HCT116 (cell line): ENCODE data around the gene S100A13. TPM values are rescaled to one million over a fixed set of nuclear protein-coding genes. Genes with fewer than 3 reads are reported as not detected.

Experiments used
- ATAC-seq: fragments of 200-7000 bp; cut with Tn5 transposase; 2 replicates; pipeline ENCODE4 v1.9.1; 2020; ENCODE audit warnings: mild to moderate bottlenecking, moderate library complexity
- BruUV-seq: library from RNA; stranded (reverse); fragments of 400-500 nt; replicated peaks from 2 replicates; lab custom pipeline; 2021; lab: Mats Ljungman, UMichigan
- CTCF ChIA-PET: fragments of 300-600 bp; sonication (Branson Sonifier 250); formaldehyde crosslinking; loops from one replicate; lab custom pipeline; 2021; ENCODE audit warnings: antibody characterized with exemption; lab: Charles Lee
- POLR2A ChIA-PET: fragments of 300-600, 350-600 bp; sonication (Branson Sonifier 250); formaldehyde crosslinking; loops from one replicate; lab custom pipeline; 2021; ENCODE audit warnings: antibody characterized with exemption; lab: Charles Lee
- RAD21 ChIA-PET, 2 experiments: fragments of 300-600 bp; sonication (Branson Sonifier 250); formaldehyde crosslinking; loops; one replicate each; lab custom pipeline; 2023; ENCODE audit warnings: low total read pairs in 2 of 2; ENCODE audit not compliant: uncharacterized antibody in 2 of 2, unreplicated experiment in 2 of 2, low non-redundant PET in 1 of 2; lab: Charles Lee
- DNase-seq: peaks from one replicate; pipeline ENCODE4 v3.0.0-alpha.2; 2010; ENCODE audit warnings: low read depth, low spot score
- H2AFZ ChIP-seq: fragments of 200-600 bp; shearing (Covaris generic), sonication (generic); 2 replicates; pipeline ENCODE4 v1.6.1; 2017; ENCODE audit warnings: low read depth, mixed run types, mixed read lengths, antibody characterized with exemption, low read length; ENCODE audit not compliant: poor library complexity, severe bottlenecking
- H3K27ac ChIP-seq: 2 replicates; pipeline ENCODE4 v1.5.1; 2012; ENCODE audit warnings: low read depth, low read length
- H3K27me3 ChIP-seq: fragments of 200-600 bp; sonication (generic); 2 replicates; pipeline ENCODE4 v1.6.1; 2016; ENCODE audit warnings: mixed run types, low read length, mixed read lengths; ENCODE audit not compliant: insufficient read depth
- H3K36me3 ChIP-seq, 2 experiments: fragments of 200-500 bp in 1 of 2; fragments of 200-600 bp in 1 of 2; sonication (Bioruptor generic) in 1 of 2; sonication (generic) in 1 of 2; 2 replicates each; pipeline versions ENCODE4 v1.5.1 to v1.6.1; 2014 to 2016; ENCODE audit warnings: low read length in 2 of 2, inconsistent platforms in 1 of 2, mixed read lengths in 1 of 2, mixed run types in 1 of 2; ENCODE audit not compliant: insufficient read depth in 2 of 2, control insufficient read depth in 1 of 2
- H3K4me1 ChIP-seq, 2 experiments: fragments of 200-600 bp in 1 of 2; sonication (generic) in 1 of 2; 2 replicates each; pipeline versions ENCODE4 v1.5.1 to v1.6.1; 2012 to 2017; ENCODE audit warnings: low read length in 2 of 2, inconsistent platforms in 1 of 2, mild to moderate bottlenecking in 1 of 2, mixed read lengths in 1 of 2, mixed run types in 1 of 2, moderate library complexity in 1 of 2; ENCODE audit not compliant: insufficient read depth in 2 of 2, control insufficient read depth in 1 of 2
- H3K4me2 ChIP-seq: fragments of 200-600 bp; sonication (generic); 2 replicates; pipeline ENCODE4 v1.6.1; 2017; ENCODE audit warnings: mixed run types, low read length, mixed read lengths
- H3K4me3 ChIP-seq, 2 experiments: fragments of 200-600 bp in 1 of 2; sonication (generic) in 1 of 2; replicated peaks in 1 of 2; 2 replicates each; pipeline ENCODE4 v1.5.1; 2011 to 2016; ENCODE audit warnings: low read length in 2 of 2, control low read depth in 1 of 2, low read depth in 1 of 2, mild to moderate bottlenecking in 1 of 2, mixed read lengths in 1 of 2, mixed run types in 1 of 2
- H3K79me2 ChIP-seq: fragments of 200-600 bp; sonication (generic); 2 replicates; pipeline ENCODE4 v1.6.1; 2017; ENCODE audit warnings: mild to moderate bottlenecking, mixed run types, low read length, moderate library complexity, mixed read lengths; ENCODE audit not compliant: insufficient read depth
- H3K9ac ChIP-seq: fragments of 200-600 bp; sonication (generic); 2 replicates; pipeline ENCODE4 v1.6.1; 2016; ENCODE audit warnings: low read length, mixed read lengths
- H3K9me2 ChIP-seq: fragments of 200-600 bp; sonication (generic), shearing (Covaris generic); 2 replicates; pipeline ENCODE4 v1.6.1; 2017; ENCODE audit warnings: mixed run types, mild to moderate bottlenecking, moderate library complexity; ENCODE audit not compliant: insufficient read depth
- H3K9me3 ChIP-seq, 2 experiments: fragments of 200-500 bp in 1 of 2; fragments of 200-600 bp in 1 of 2; sonication (Bioruptor generic) in 1 of 2; sonication (generic) in 1 of 2; 2 replicates each; pipeline ENCODE4 v1.6.1; 2014 to 2017; ENCODE audit warnings: low read length in 2 of 2, mixed read lengths in 2 of 2, inconsistent platforms in 1 of 2, low read depth in 1 of 2, mild to moderate bottlenecking in 1 of 2, mixed run types in 1 of 2, moderate library complexity in 1 of 2; ENCODE audit not compliant: control insufficient read depth in 1 of 2, insufficient read depth in 1 of 2
- H4K20me1 ChIP-seq: fragments of 200-600 bp; sonication (generic), shearing (Covaris generic); 2 replicates; pipeline ENCODE4 v1.6.1; 2017; ENCODE audit warnings: mixed run types, mild to moderate bottlenecking, moderate library complexity; ENCODE audit not compliant: insufficient read depth
- ATF3 ChIP-seq: IDR thresholded peaks from 2 replicates; pipeline ENCODE4 v1.6.1; 2012
- CBX3 ChIP-seq: IDR thresholded peaks from 2 replicates; pipeline ENCODE4 v1.6.1; 2012; ENCODE audit warnings: low read depth
- CEBPB ChIP-seq: IDR thresholded peaks from 2 replicates; pipeline ENCODE4 v1.6.1; 2012; ENCODE audit warnings: low read depth
- EGR1 ChIP-seq: IDR thresholded peaks from 2 replicates; pipeline ENCODE4 v1.6.1; 2012; ENCODE audit warnings: low read depth
- ELF1 ChIP-seq: IDR thresholded peaks from 2 replicates; pipeline ENCODE4 v1.6.1; 2012; ENCODE audit warnings: low read depth, borderline replicate concordance
- EZH2phosphoT487 ChIP-seq: fragments of 200-600 bp; IDR thresholded peaks from 2 replicates; pipeline ENCODE4 v1.6.1; 2018; ENCODE audit warnings: antibody characterized with exemption, borderline replicate concordance
- FOSL1 ChIP-seq: IDR thresholded peaks from 2 replicates; pipeline ENCODE4 v1.6.1; 2012; ENCODE audit warnings: low read depth
- JUND ChIP-seq: IDR thresholded peaks from 2 replicates; pipeline ENCODE4 v1.6.1; 2012
- MAX ChIP-seq: IDR thresholded peaks from 2 replicates; pipeline ENCODE4 v1.6.1; 2012
- POLR2AphosphoS5 ChIP-seq: IDR thresholded peaks from 2 replicates; pipeline ENCODE4 v1.6.1; 2011; ENCODE audit warnings: mild to moderate bottlenecking, low read depth, low read length, moderate library complexity
- RAD21 ChIP-seq: IDR thresholded peaks from 2 replicates; pipeline ENCODE4 v1.6.1; 2012; ENCODE audit warnings: low read depth, mild to moderate bottlenecking
- REST ChIP-seq: IDR thresholded peaks from 2 replicates; pipeline ENCODE4 v1.6.1; 2012; ENCODE audit warnings: low read depth
- SIN3A ChIP-seq: IDR thresholded peaks from 2 replicates; pipeline ENCODE4 v1.6.1; 2012; ENCODE audit warnings: low read depth
- SRF ChIP-seq: IDR thresholded peaks from 2 replicates; pipeline ENCODE4 v1.6.1; 2012; ENCODE audit warnings: low read depth
- TCF7L2 ChIP-seq: IDR thresholded peaks from 2 replicates; pipeline ENCODE4 v1.7.0; 2011; ENCODE audit warnings: borderline replicate concordance, inconsistent platforms; ENCODE audit not compliant: insufficient read depth, insufficient read length; ENCODE audit errors: extremely low read depth
- YY1 ChIP-seq: IDR thresholded peaks from 2 replicates; pipeline ENCODE4 v1.6.1; 2011; ENCODE audit warnings: low read length, low read depth, moderate library complexity, mild to moderate bottlenecking; ENCODE audit not compliant: insufficient replicate concordance; ENCODE audit errors: extremely low read depth
- ZFX ChIP-seq: fragments of 450-650 bp; IDR thresholded peaks from 2 replicates; pipeline ENCODE4 v1.6.1; 2017
- intact Hi-C: fragments of 100-400 bp; cut with micrococcal nuclease; formaldehyde crosslinking; loops from 2 replicates; pipeline ENCODE4 v1.10.0; 2022
- total RNA-seq: library from RNA; stranded (reverse); gene quantifications from one replicate; pipeline ENCODE4 v1.2.1, GENCODE V29; 2021; ENCODE audit not compliant: unreplicated experiment

Gene S100A13
- total RNA-seq, 1 experiment from 2014 or later: 143 TPM

- intact Hi-C loops: no loop called here
- H4K20me1 ChIP-seq: no peaks in the 10 kb centered on the region
- no peak overlapping the region for H3K4me2 ChIP-seq
- H3K27me3 ChIP-seq: no peaks in the 10 kb centered on the region
- H3K4me3 ChIP-seq: no peak overlapping the region
- no peak for DNase-seq
- no peak for ATAC-seq
- H3K9me2 ChIP-seq: no peaks in the 10 kb centered on the region
- ChIA-PET POLR2A (interaction anchor here (0.7 to 4.2 kb wide), 4 partner anchors 37 to 60 kb away, joined by 3 to 38 read pairs (median 4); partner anchors contain the start of genes S100A14 and S100A6), RAD21 (interaction anchor here in 1 of 2 experiments (0.7 kb wide), 1 partner anchor 43 kb away, joined by 8 read pairs; no protein-coding TSS in a partner anchor), CTCF (interaction anchor here (0.7 to 3.7 kb wide), 8 partner anchors 33 to 333 kb away, joined by 3 to 35 read pairs (median 10); partner anchors contain the start of genes CHTOP, S100A1 and S100A13)
- H3K9ac ChIP-seq: no peak overlapping the region
- TF ChIP-seq RAD21 (no peak), YY1 (no peak), ELF1 (no peak), EGR1 (no peak), POLR2AphosphoS5 (no peak), REST (no peak), CEBPB (no peak), SRF (no peak), MAX (no peak), ATF3 (no peak), ZFX (no peak), TCF7L2 (no peak), SIN3A (no peak), EZH2phosphoT487 (no peak), FOSL1 (no peak), CBX3 (no peak), JUND (no peak)
- no peak overlapping the region for H3K27ac ChIP-seq
- no peaks in the 10 kb centered on the region for H3K79me2 ChIP-seq
- no peak overlapping the region for H2AFZ ChIP-seq
- H3K9me3 ChIP-seq: no peaks in the 10 kb centered on the region
- no TSS peak for BruUV-seq
- peaks cover 46 to 62% of the 10 kb centered on the region in 2 experiments for H3K4me1 ChIP-seq
- no peaks in the 10 kb centered on the region for H3K36me3 ChIP-seq
Measured at GRCh38 chr1:153570874-153571273, 56.4 kb downstream of the S100A13 start.
